Measurements from ENCODE around the gene CDH15.

DNA sequence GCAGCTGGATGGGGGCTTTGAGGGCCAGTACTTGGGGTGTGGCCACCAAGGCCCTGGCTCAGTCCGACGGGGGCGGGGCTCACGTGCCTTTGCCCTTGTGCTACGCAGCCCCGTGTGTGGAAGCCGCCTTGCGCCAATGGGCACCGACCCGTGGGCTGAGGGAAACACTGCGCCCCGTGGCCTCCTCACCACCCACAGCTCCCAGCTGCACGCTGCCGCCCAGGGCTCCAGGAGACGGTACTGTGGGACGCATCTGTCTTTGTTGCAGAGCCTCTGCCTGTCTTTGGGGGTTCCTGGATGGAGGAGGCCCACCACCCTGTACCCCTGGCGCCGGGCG, 7.6 kb downstream of the CDH15 start:
- TF ChIP-seq TAF1 (IDR thresholded peaks at IDR 0.05; ENCODE audit: borderline replicate concordance, low read depth, low read length): no peak
- no peak for TF ChIP-seq POLR2A (IDR thresholded peaks at IDR 0.05; ENCODE audit: low read depth, low read length)
- no peak for TF ChIP-seq POLR2AphosphoS5 (IDR thresholded peaks at IDR 0.05; ENCODE audit: low read depth, low read length)

Measured in GM12892 (cell line).